ENCODE measurements around the gene SLC9A7. TPM values are rescaled to one million over a fixed set of nuclear protein-coding genes. Genes with fewer than 3 reads are reported as not detected.

SLC9A7 gene
- total RNA-seq, 1 donor from 2014 or later = 4.4 TPM

DNA sequence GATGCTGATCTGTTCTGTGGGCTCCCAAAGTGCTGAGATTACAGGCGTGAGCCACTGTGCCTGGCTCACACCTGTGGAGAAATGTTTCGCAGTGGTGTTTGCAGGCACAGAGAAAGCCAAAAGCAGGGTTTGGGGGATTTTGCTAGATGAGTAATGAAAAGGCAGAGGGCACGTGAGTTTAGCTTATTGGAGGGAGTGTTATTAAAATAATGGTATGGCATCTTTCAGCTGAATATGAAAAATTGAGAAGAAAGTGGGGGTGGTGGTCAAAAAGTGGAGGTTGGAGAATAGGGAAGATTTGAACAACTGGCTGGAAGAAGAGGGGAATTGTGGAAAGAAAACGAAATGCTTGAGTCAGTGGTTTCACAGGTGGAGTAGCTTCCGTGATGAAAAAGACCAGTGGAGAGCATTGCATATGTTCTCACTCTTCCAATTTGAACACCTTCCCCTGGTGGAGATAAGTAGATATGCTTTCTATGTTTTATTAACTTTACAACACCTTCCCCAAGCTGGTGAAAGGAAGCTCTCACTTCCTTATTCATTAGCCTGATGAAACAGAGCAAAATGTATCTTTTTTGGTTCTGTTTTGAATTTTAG lies 186.5 kb downstream of the SLC9A7 start:
- ATAC-seq (ENCODE audit: poor library complexity) (no peak), DNase-seq (no peak)
- intact Hi-C loops (cut with DNase I) = no loop called here

DNA sequence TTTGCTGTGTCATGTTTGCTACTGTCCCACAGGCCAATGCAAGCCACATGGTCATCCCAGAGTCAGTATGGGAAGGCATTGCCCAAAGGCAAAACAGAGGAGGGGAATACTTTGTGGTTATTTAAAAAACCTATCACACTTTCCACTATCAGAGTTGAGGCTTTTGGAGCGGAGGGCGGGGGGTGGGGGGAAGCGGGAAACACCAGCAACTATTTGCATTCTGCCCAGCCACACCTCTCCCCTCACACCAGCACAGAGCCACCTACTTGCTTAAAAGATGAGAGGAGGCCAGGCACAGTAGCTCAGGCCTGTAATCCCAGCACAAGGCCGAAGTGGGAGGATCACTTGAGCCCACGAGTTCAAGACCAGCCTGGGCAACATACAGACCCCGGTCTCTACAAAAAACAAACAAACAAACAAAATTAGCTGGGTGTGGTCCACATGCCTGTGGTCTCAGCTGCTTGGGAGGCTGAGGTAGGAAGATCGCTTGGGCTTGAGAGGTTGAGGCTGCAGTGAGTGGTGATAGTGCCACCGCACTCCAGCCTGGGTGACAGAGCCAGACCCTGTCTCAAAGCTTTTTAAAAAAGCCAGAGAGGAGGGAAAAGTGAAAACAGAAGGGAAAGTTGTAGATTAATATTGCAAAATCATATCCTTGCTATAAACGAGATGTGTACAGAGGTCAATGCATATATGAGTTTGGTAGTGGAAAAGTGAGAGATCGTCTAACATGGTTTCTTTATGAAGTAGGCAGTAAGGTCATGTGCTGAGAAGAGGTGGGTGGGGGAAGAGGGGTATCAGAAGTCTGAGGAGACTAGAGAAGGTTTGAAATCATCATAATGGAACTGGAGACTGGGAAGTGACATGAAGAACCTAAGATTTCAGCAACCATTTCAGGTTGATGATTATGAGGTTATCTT lies 187.2 kb downstream of the SLC9A7 start:
- DNase-seq (no peak), ATAC-seq (ENCODE audit: poor library complexity) (no peak)
- intact Hi-C loops (cut with DNase I) = no loop called here

DNA sequence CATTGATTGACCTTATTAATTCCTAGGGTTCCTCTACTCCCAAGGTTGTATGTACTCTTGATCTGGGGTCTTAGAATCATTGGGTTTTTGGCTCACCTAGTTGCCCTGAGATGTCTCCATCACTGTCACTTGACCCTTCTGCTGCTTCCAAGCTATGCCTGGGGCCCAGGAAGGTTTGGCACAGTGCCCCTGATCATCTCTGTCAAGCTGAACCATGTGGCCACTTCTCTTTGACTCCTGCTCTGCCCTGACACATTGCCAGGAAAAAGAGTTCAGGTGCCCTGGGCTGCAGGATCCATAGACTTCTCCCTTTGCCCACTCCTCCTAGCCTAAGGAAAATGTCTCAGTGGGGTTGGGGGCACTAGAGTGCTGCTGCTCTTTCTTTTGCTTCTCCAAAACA lies 189.3 kb downstream of the SLC9A7 start:
- peak; percentile 46 for DNase-seq
- intact Hi-C loops (cut with DNase I) = no loop called here
- ATAC-seq (ENCODE audit: poor library complexity) = no peak

DNA sequence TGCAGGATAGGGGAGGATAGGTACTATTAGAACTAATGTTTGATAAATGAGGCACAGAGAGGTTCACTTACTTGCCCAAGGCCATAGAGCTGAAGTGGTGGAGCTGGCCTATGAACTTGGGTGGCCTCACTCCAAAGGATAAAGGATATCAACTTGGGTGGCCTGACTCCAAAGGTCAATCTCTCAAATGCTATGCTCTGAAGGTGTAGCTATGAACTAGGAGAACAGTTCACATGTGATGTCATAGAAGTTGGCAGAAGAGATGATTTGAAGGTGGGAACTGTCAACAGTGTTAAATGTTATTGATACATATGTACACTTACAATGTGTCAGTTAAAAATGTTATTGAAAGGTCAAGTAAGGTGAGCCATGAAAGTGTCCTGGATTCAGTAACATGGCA lies 191.5 kb downstream of the SLC9A7 start:
- ATAC-seq (ENCODE audit: poor library complexity) (peak; percentile 45), DNase-seq (no peak)
- intact Hi-C loops (cut with DNase I) = no loop called here

DNA sequence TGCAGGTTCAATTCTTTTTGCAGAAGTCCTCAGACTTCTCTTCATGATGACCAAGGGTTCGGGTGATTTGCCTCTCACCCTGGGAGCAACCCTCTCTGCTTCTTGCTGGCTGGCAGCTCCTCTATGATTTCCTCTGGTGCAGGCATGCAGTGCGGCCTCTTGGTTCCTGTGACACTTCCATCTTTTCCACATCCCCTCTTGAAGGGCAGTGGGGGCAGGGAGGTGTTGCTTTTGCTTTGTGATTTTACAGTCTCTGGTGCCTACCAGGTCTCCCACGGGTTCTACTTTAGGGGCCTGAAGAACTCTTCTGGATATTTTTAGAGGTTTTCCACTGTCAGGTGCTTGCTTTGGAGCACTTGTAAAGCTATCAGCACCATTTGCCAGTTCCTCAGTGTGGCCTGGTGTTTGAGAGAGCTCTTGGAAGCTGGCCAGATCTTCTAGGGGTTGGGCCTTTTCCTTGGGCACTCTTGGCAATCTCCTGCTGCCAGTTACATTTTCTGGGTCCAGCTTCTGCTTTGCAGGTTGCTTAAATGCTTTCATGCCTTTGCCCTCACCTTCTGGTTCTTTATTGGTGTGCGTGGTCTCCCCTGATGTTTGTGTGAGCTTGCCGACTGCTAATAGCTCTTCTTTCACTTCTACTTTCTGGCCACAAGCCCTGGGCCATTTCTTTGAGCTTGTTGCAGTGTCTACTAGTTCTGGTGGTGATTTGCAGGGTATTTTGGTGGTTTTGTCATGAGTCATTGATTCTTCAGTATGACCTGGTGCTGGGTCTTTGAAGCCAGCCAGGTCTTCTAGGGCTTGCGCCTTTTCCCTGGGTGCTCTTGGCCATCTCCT lies 196.9 kb downstream of the SLC9A7 start:
- ATAC-seq (ENCODE audit: poor library complexity) (peak; percentile 82), DNase-seq (no peak)
- intact Hi-C loops (cut with DNase I) = no loop called here

DNA sequence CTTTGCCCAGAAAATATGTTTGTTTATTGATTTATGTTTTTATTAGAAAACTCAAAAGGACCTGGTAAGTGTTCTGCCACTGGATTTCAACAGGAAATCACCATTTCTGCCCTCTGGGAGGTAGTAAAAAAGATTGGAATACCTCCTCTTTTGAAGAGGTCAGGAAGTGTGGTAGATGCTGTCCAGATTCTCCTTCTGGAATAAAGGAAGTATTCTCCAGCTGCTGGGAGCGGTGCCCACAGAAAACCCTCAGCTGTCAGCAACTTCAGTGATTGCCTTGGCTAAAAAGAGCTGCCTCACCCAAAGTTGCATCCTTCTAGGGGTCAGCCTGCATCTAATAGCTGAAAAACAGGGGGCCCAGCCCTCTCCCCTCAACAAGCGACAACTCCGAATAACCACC lies 199.9 kb downstream of the SLC9A7 start:
- intact Hi-C loops (cut with DNase I) = loop anchor here (10.0 kb wide), 1 partner anchor 126 kb away; no protein-coding TSS in a partner anchor
- ATAC-seq (ENCODE audit: poor library complexity) (no peak), DNase-seq (peak; percentile 53)

DNA sequence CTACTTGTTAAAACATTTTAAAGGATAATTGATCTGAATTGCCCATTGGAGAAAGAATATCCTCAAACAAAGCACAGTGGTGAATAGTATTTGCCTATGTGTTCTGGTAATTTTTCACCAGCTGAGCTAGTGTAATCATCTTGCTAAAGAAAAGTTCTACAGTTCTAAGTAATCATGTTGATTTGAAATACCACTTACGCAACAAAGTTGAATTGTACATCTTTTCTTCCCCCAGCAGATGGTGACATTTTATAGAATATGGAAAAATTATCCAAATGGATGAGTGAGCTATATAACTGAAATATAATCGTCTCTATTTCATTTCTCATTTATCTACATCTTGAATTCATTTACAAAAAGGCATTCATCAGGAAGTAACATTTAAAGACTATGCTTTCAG lies 204.0 kb downstream of the SLC9A7 start:
- ATAC-seq (ENCODE audit: poor library complexity) (no peak), DNase-seq (no peak)
- intact Hi-C loops (cut with DNase I) = loop anchor here (10.0 kb wide), 1 partner anchor 130 kb away; no protein-coding TSS in a partner anchor

DNA sequence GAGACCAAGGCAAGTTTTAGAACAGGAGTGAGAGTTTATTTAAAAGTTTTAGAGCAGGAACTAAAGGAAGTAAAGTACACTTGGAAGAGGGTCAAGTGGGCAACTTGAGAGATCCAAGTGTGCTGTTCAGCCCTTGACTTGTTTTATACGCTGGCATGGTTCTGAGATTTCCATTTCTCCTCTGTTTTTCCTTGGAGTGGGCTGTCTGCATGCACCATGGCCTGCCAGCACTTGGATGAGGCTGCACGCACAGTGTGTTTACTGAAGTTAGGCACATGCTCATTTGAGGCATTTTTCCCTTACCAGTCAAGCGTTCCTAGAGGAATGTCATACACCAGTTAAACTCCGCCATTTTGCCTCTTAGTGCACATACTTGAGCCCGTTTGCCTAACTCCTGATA lies 205.0 kb downstream of the SLC9A7 start:
- intact Hi-C loops (cut with DNase I) = loop anchor here (10.0 kb wide), 1 partner anchor 131 kb away; no protein-coding TSS in a partner anchor
- DNase-seq = no peak

DNA sequence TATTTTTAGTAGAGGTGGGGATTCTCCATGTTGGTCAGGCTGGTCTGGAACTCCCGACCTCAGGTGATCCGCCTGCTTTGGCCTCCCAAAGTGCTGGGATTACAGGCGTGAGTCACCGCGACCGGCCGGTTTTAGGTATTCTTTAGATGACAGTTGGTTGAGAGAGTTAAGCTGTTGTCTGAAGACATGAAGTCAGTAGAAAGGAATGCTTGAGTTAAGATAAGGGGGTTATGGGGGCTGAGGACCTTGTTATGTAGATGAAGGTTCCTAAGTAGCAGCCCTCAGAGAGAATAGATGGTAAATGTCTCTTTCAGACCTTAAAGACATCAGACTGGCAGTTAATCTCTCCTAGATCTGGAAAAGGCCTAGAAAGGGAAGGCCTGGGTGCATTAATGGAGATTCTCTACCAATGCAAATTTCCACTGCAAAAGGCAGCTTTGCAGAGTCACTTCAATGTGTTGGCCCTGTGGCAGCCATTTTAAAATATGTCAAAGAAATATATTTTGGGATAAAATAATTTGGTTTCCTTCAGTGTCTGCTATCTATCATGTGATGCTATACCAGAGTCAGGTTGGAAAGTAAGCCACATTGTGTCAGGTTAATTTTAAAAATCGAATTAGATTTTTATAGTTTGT lies 207.3 kb downstream of the SLC9A7 start:
- DNase-seq = no peak
- intact Hi-C loops (cut with DNase I) = loop anchor here (10.0 kb wide), 1 partner anchor 133 kb away; no protein-coding TSS in a partner anchor
- no peak for ATAC-seq (ENCODE audit: poor library complexity)

More for the DNA sequence above, 205.0 kb downstream of the SLC9A7 start:
- ATAC-seq (ENCODE audit: poor library complexity) = no peak

DNA sequence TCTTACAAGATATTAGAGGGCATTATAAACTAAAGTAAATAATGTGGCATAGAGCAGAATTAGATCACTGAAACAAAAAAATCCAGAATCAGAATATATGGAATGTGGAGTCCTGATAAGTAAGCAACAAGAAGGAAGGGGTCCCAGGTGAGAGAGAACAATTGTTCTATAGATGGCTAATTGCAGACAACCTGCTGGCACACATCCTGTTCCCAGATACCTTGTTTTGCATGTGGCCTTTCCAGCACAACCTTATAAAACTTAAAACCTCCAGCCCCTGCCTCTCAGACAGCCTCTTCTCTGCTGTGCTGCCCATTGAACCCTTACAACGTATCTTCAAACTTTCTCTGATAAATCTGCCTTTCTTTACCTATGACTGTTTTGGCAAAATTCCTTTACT lies 209.0 kb downstream of the SLC9A7 start:
- intact Hi-C loops (cut with DNase I) = loop anchor here (10.0 kb wide), 1 partner anchor 135 kb away; no protein-coding TSS in a partner anchor
- DNase-seq = no peak
- ATAC-seq (ENCODE audit: poor library complexity) = no peak

Other genes with a start within 250 kb of the SLC9A7 start
- gene ZNF674, start 213.7 kb downstream of the SLC9A7 start, total RNA-seq = 2.7 TPM
- 14.2 TPM for gene CHST7, start 185.4 kb downstream of the SLC9A7 start, total RNA-seq
- 2.8 TPM for gene RP2, start 77.9 kb upstream of the SLC9A7 start, total RNA-seq
- gene JADE3, start 153.3 kb upstream of the SLC9A7 start, total RNA-seq = 7.8 TPM

Data from Right ventricle myocardium superior (tissue), 1 donor.